PC-3 (cell line): Measurements from ENCODE around the gene UBALD2. TPM values are rescaled to one million over a fixed set of nuclear protein-coding genes. Genes with fewer than 3 reads are reported as not detected.
A peak's percentile ranks its signal among the peaks of the same experiment; 100 is the strongest.

ENCODE experiments used
- ATAC-seq: fragments of 200-7000 bp; cut with Tn5 transposase; 2 replicates; pipeline ENCODE4 v1.9.1; 2020; ENCODE audit warnings: mild to moderate bottlenecking, moderate library complexity
- BruUV-seq: library from RNA; stranded (reverse); fragments of 400-500 nt; replicated peaks from 2 replicates; lab custom pipeline; 2021; lab: Mats Ljungman, UMichigan
- CTCF ChIA-PET: fragments of 300-600 bp; sonication (Branson Sonifier 250); formaldehyde crosslinking; loops from one replicate; lab custom pipeline; 2022; ENCODE audit warnings: antibody characterized with exemption; lab: Charles Lee
- POLR2A ChIA-PET: fragments of 300-600 bp; sonication (Branson Sonifier 250); formaldehyde crosslinking; loops from one replicate; lab custom pipeline; 2022; ENCODE audit warnings: antibody characterized with exemption; ENCODE audit not compliant: unreplicated experiment; lab: Charles Lee
- DNase-seq: peaks from one replicate; pipeline ENCODE4 v3.0.0-alpha.2; 2015
- H2AFZ ChIP-seq: fragments of 300-600 bp; sonication (generic); 2 replicates; pipeline ENCODE4 v1.6.0; 2016; ENCODE audit warnings: antibody characterized with exemption, low read length
- H3F3A ChIP-seq: fragments of 300-600 bp; sonication (generic); one replicate; pipeline ENCODE4 v1.6.0; 2017; ENCODE audit warnings: antibody characterized with exemption, low read length, control low read depth, mild to moderate bottlenecking; ENCODE audit not compliant: unreplicated experiment
- H3K27ac ChIP-seq: fragments of 300-600 bp; sonication (generic); 2 replicates; pipeline ENCODE4 v1.5.1; 2016; ENCODE audit warnings: mild to moderate bottlenecking, low read length
- H3K27me3 ChIP-seq: fragments of 300-600 bp; sonication (generic); 2 replicates; pipeline ENCODE4 v1.6.1; 2016; ENCODE audit warnings: low read length, mixed read lengths
- H3K36me3 ChIP-seq: fragments of 300-600 bp; sonication (generic); 2 replicates; pipeline ENCODE4 v1.6.1; 2016; ENCODE audit warnings: low read depth, mixed run types, low read length, mixed read lengths
- H3K4me1 ChIP-seq: fragments of 300-600 bp; sonication (generic); 2 replicates; pipeline ENCODE4 v1.5.1; 2016; ENCODE audit warnings: low read length; ENCODE audit not compliant: insufficient read depth
- H3K4me2 ChIP-seq: fragments of 300-600 bp; sonication (generic); 2 replicates; pipeline ENCODE4 v1.6.0; 2016; ENCODE audit warnings: low read length
- H3K4me3 ChIP-seq: fragments of 300-600 bp; sonication (generic); 2 replicates; pipeline ENCODE4 v1.5.1; 2016; ENCODE audit warnings: mild to moderate bottlenecking, low read length, mixed read lengths
- H3K79me2 ChIP-seq: fragments of 300-600 bp; sonication (generic); 2 replicates; pipeline ENCODE4 v1.6.1; 2017; ENCODE audit warnings: low read length, mixed read lengths
- H3K9ac ChIP-seq: fragments of 300-600 bp; sonication (generic); 2 replicates; pipeline ENCODE4 v1.6.0; 2016; ENCODE audit warnings: mild to moderate bottlenecking, low read length
- H3K9me2 ChIP-seq: fragments of 300-600 bp; sonication (generic); replicated peaks from 2 replicates; pipeline ENCODE4 v1.6.1; 2016; ENCODE audit warnings: mixed run types, low read length, mixed read lengths
- H3K9me3 ChIP-seq: fragments of 300-600 bp; sonication (generic); 2 replicates; pipeline ENCODE4 v1.6.1; 2016; ENCODE audit warnings: low read length, mixed read lengths
- H4K20me1 ChIP-seq: fragments of 300-600 bp; sonication (generic); 2 replicates; pipeline ENCODE4 v1.6.1; 2016; ENCODE audit warnings: low read length, mixed read lengths
- CTCF ChIP-seq: fragments of 300-600 bp; sonication (generic); conservative IDR thresholded peaks from 2 replicates; pipeline ENCODE4 v1.5.1; 2017; ENCODE audit warnings: antibody characterized with exemption, low read depth, mild to moderate bottlenecking, low read length
- EZH2 ChIP-seq: fragments of 300-600 bp; sonication (generic); IDR thresholded peaks from one replicate; pipeline ENCODE4 v1.6.1; 2017; ENCODE audit warnings: antibody characterized with exemption, mild to moderate bottlenecking, low read length; ENCODE audit not compliant: unreplicated experiment
- EZH2phosphoT487 ChIP-seq: fragments of 300-600 bp; sonication (generic); IDR thresholded peaks from 2 replicates; pipeline ENCODE4 v1.6.1; 2018; ENCODE audit warnings: mild to moderate bottlenecking, antibody characterized with exemption, low read length, borderline replicate concordance
- intact Hi-C: fragments of 100-400 bp; cut with micrococcal nuclease; formaldehyde crosslinking; loops from 2 replicates; pipeline ENCODE4 v1.9.0; 2023
- total RNA-seq: library from RNA; depleted of rRNA; stranded (reverse); fragments of >200 nt; gene quantifications from 2 replicates; pipeline ENCODE4 v1.2.3, GENCODE V29; 2014

UBALD2 gene
- total RNA-seq, 1 experiment from 2014 or later = 59.5 TPM

- DNase-seq = no peak
- POLR2A ChIA-PET = interaction anchor here (0.7 kb wide), 1 partner anchor 25 kb away, joined by 3 read pairs; no protein-coding TSS in a partner anchor
- no peaks in the 10 kb centered on the region for H3F3A ChIP-seq
- BruUV-seq = no TSS peak
- H3K27ac ChIP-seq = no peak overlapping the region
- H3K27me3 ChIP-seq = no peaks in the 10 kb centered on the region
- H3K9me2 ChIP-seq = no peaks in the 10 kb centered on the region
- no peaks in the 10 kb centered on the region for H3K9me3 ChIP-seq
- CTCF ChIA-PET = no interaction called here
- peaks cover 33% of the 10 kb centered on the region for H3K4me1 ChIP-seq
- no peak for TF ChIP-seq EZH2phosphoT487
- no peak for TF ChIP-seq EZH2
- no peak for TF ChIP-seq CTCF
- no peak overlapping the region for H2AFZ ChIP-seq
- no peak overlapping the region for H3K9ac ChIP-seq
- no peak overlapping the region for H3K4me3 ChIP-seq
- intact Hi-C loops = loop anchor here (10.0 kb wide), 1 partner anchor 163 kb away; the partner anchor contains the start of gene EXOC7
- peak overlapping the region; percentile 3; the same call in 1 of the 2 replicates for H3K4me2 ChIP-seq
- peaks cover 45% of the 10 kb centered on the region for H3K79me2 ChIP-seq
- peaks cover 11% of the 10 kb centered on the region; the same call in 1 of the 2 replicates for H4K20me1 ChIP-seq
- ATAC-seq = no peak
- H3K36me3 ChIP-seq = peaks cover 10% of the 10 kb centered on the region; the same call in 1 of the 2 replicates
These were observed 3.0 kb downstream of the UBALD2 start for GRCh38 chr17:76268015-76268749.

GRCh38 chr17:76268991-76269981, 4.1 kb downstream of the UBALD2 start:
- Histone ChIP-seq H3K79me2 (peaks cover 45% of the 10 kb centered on the region), H3K4me2 (no peak overlapping the region), H2AFZ (no peak overlapping the region), H3K27ac (no peak overlapping the region), H3K27me3 (no peaks in the 10 kb centered on the region), H4K20me1 (peaks cover 11% of the 10 kb centered on the region; the same call in 1 of the 2 replicates), H3K9me2 (no peaks in the 10 kb centered on the region), H3F3A (no peaks in the 10 kb centered on the region), H3K9me3 (no peaks in the 10 kb centered on the region), H3K4me1 (peaks cover 22% of the 10 kb centered on the region), H3K4me3 (no peak overlapping the region), H3K36me3 (peaks cover 10% of the 10 kb centered on the region; the same call in 1 of the 2 replicates), H3K9ac (no peak overlapping the region)
- DNase-seq = no peak
- CTCF ChIA-PET = no interaction called here
- no peak for TF ChIP-seq EZH2
- TF ChIP-seq EZH2phosphoT487 = no peak
- no peak for TF ChIP-seq CTCF
- no peak for ATAC-seq
- POLR2A ChIA-PET = no interaction called here
- BruUV-seq = no TSS peak
- intact Hi-C loops = loop anchor here (10.0 kb wide), 1 partner anchor 164 kb away; the partner anchor contains the start of gene EXOC7
